B cell (primary cell): ENCODE results near the gene NAP1L1. TPM values are rescaled to one million over a fixed set of nuclear protein-coding genes. Genes with fewer than 3 reads are reported as not detected.

Experiments
- ATAC-seq: fragments of 200-7000 bp; cut with Tn5 transposase; one replicate; pipeline ENCODE4 v1.10.0; 2021; ENCODE audit warnings: low read depth, mild to moderate bottlenecking, moderate number of reproducible peaks, moderate library complexity
- CTCF ChIA-PET: fragments of 350-600 bp; sonication (Branson Sonifier 250); formaldehyde crosslinking; loops from one replicate; lab custom pipeline; 2021; ENCODE audit warnings: antibody characterized with exemption, inconsistent platforms; lab: Charles Lee
- POLR2A ChIA-PET: fragments of 350-600 bp; sonication (Branson Sonifier 250); formaldehyde crosslinking; loops from one replicate; lab custom pipeline; 2021; ENCODE audit warnings: antibody characterized with exemption; lab: Charles Lee
- DNase-seq: peaks from one replicate; pipeline ENCODE4 v3.0.0; 2013
- H2AFZ ChIP-seq: 2 replicates; pipeline ENCODE4 v1.6.1; 2012; ENCODE audit warnings: mild to moderate bottlenecking, low read depth, low read length; ENCODE audit not compliant: insufficient read depth, poor library complexity, severe bottlenecking
- H3K27ac ChIP-seq, 2 donors: 1 replicate in 1 of 2; 2 replicates in 1 of 2; pipeline ENCODE4 v1.5.1; 2012 to 2013; ENCODE audit warnings: low read length in 2 of 2, mild to moderate bottlenecking in 2 of 2, moderate library complexity in 1 of 2
- H3K27me3 ChIP-seq, 4 experiments: fragments of 200-600 bp in 1 of 4; sonication (generic) in 1 of 4; replicated peaks in 1 of 4; 1 replicate in 2 of 4; 2 replicates in 2 of 4; pipeline versions ENCODE4 v1.6.1 to v1.7.0; 2013 to 2016; ENCODE audit warnings: low read length in 3 of 4, mild to moderate bottlenecking in 2 of 4, mixed read lengths in 1 of 4, moderate library complexity in 1 of 4; ENCODE audit not compliant: insufficient read depth in 4 of 4, control insufficient read depth in 3 of 4; ENCODE audit errors: control extremely low read depth in 1 of 4
- H3K36me3 ChIP-seq, 2 experiments: replicated peaks in 1 of 2; 1 replicate in 1 of 2; 2 replicates in 1 of 2; pipeline versions ENCODE4 v1.6.1 to v1.7.1; 2013; ENCODE audit warnings: low read length in 1 of 2; ENCODE audit not compliant: insufficient read depth in 2 of 2, control insufficient read depth in 1 of 2; ENCODE audit errors: control extremely low read depth in 1 of 2, extremely low read depth in 1 of 2
- H3K4me1 ChIP-seq, 2 donors: fragments of 200-600 bp in 1 of 2; sonication (generic) in 1 of 2; 1 replicate in 1 of 2; 2 replicates in 1 of 2; pipeline versions ENCODE4 v1.5.1 to v1.6.1; 2013 to 2017; ENCODE audit warnings: low read length in 2 of 2; ENCODE audit not compliant: control insufficient read depth in 2 of 2, insufficient read depth in 2 of 2
- H3K4me2 ChIP-seq: replicated peaks from 2 replicates; pipeline ENCODE3; 2012; ENCODE audit warnings: mild to moderate bottlenecking, low read depth, low read length; ENCODE audit not compliant: poor library complexity, severe bottlenecking
- H3K4me3 ChIP-seq, 5 experiments: fragments of 200-600 bp in 1 of 5; sonication (generic) in 1 of 5; 1 replicate in 3 of 5; 2 replicates in 2 of 5; pipeline versions ENCODE4 v1.5.1 to v1.7.0; 2011 to 2016; ENCODE audit warnings: low read length in 4 of 5, mild to moderate bottlenecking in 4 of 5, low read depth in 2 of 5, control low read depth in 1 of 5, moderate library complexity in 1 of 5; ENCODE audit not compliant: insufficient read depth in 1 of 5; ENCODE audit errors: control extremely low read depth in 1 of 5, extremely low read depth in 1 of 5
- H3K79me2 ChIP-seq: fragments of 200-600 bp; sonication (generic); one replicate; pipeline ENCODE4 v1.6.0; 2016; ENCODE audit warnings: low read length; ENCODE audit not compliant: control insufficient read depth, insufficient read depth
- H3K9ac ChIP-seq: fragments of 200-600 bp; sonication (generic); 2 replicates; pipeline ENCODE4 v1.6.1; 2017; ENCODE audit warnings: mild to moderate bottlenecking, low read length, moderate library complexity
- H3K9me3 ChIP-seq, 3 donors: one replicate each; pipeline versions ENCODE4 v1.6.1 to v1.7.1; 2013; ENCODE audit warnings: low read length in 2 of 3; ENCODE audit not compliant: control insufficient read depth in 2 of 3, insufficient read depth in 1 of 3; ENCODE audit errors: control extremely low read depth in 1 of 3
- H4K20me1 ChIP-seq: 2 replicates; pipeline ENCODE4 v1.6.0; 2012; ENCODE audit warnings: mild to moderate bottlenecking, low read length; ENCODE audit not compliant: insufficient read depth, control insufficient read depth, poor library complexity, severe bottlenecking
- H3K27ac Mint-ChIP-seq: one replicate; pipeline ENCODE4 v1.8.0; 2021; ENCODE audit warnings: mixed read lengths
- H3K27me3 Mint-ChIP-seq: one replicate; pipeline ENCODE4 v1.8.0; 2021; ENCODE audit warnings: mixed read lengths
- H3K4me1 Mint-ChIP-seq: one replicate; pipeline ENCODE4 v1.8.0; 2021; ENCODE audit warnings: mixed read lengths
- H3K4me3 Mint-ChIP-seq: one replicate; pipeline ENCODE4 v1.8.0; 2021; ENCODE audit warnings: mixed read lengths
- H3K9me3 Mint-ChIP-seq: one replicate; pipeline ENCODE4 v1.8.0; 2022; ENCODE audit warnings: mixed read lengths; ENCODE audit not compliant: insufficient read depth
- EZH2 ChIP-seq: IDR thresholded peaks from 2 replicates; pipeline ENCODE4 v1.6.1; 2012; ENCODE audit warnings: borderline replicate concordance, low read depth, mild to moderate bottlenecking, moderate library complexity, low read length; ENCODE audit not compliant: insufficient read depth, poor library complexity, severe bottlenecking
- WGBS: methylation state at CpG from one replicate; pipeline ENCODE4 v1.1.5; 2013; ENCODE audit warnings: missing lambda C conversion rate; ENCODE audit not compliant: insufficient coverage; 5-methylcytosine and 5-hydroxymethylcytosine counted together
- intact Hi-C: fragments of 100-400 bp; cut with micrococcal nuclease; formaldehyde crosslinking; loops from one replicate; pipeline ENCODE4 v1.10.0; 2022
- polyA plus RNA-seq: library from polyadenylated mRNA; depleted of rRNA; stranded (reverse); fragments of >200 nt; gene quantifications from 2 replicates; pipeline ENCODE4 v1.2.3, GENCODE V29; 2012
- total RNA-seq, 2 donors: library from RNA; stranded (reverse); fragments of 120-200 nt in 1 of 2; gene quantifications; 1 replicate in 1 of 2; 2 replicates in 1 of 2; pipeline versions ENCODE4 v1.2.3 to v1.2.4, GENCODE V29; 2013 to 2022
- TF ChIP-seq, protein P1 (sequence below): fragments of 200-600 bp; IDR thresholded peaks from one replicate; pipeline ENCODE4 v1.8.0; 2022; ENCODE audit warnings: antibody characterized with exemption, mild to moderate bottlenecking

NAP1L1 gene
- total and polyA plus RNA-seq, 2 donors (not counting 1 experiment from before 2014, with no cell fraction given) = 165 to 766 TPM

DNA sequence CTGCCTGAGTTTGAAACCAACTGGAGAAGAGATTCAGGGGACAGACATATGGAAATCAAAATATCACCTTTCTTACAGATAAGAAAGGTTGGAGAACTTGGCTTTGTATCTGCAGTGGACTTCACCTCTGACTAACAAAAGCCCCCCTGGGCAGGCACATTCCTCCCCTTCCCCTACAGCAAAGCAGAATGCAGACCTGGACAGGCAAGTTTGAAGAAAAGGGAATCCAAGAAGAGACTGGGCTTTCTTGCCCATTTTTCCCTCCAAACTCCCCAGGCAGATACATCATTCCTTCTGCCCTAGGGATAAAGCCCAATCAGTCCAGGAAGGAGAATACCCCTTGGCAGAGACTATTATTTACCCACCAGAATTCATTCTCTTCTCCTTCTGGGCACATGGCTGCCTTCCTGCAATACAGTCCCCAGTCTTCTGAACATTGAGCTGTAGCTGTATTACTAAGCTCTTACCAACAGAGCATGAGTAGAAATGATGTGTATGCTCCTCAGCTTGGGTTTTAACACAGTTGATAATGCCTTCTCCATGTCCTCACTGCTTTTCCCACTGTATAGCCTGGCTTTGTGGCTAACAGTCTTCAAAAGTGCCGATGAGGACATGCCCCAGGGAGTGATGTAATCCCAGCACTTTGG lies 17.4 kb upstream of the NAP1L1 start:
- H3K4me2 ChIP-seq = no peak overlapping the region
- no peaks in the 10 kb centered on the region for H3K36me3 ChIP-seq
- H3K9me3 ChIP-seq = no peaks in the 10 kb centered on the region
- CTCF ChIA-PET = no interaction called here
- H3K4me1 ChIP-seq = no peaks in the 10 kb centered on the region
- no peak overlapping the region for H3K4me3 ChIP-seq
- no peak overlapping the region for H3K4me3 Mint-ChIP-seq
- H3K9ac ChIP-seq = no peak overlapping the region
- POLR2A ChIA-PET = no interaction called here
- H2AFZ ChIP-seq = no peak overlapping the region
- no peaks in the 10 kb centered on the region for H3K79me2 ChIP-seq
- DNase-seq (no peak), ATAC-seq (no peak)
- H3K27me3 Mint-ChIP-seq = peaks cover 5% of the 10 kb centered on the region
- no peaks in the 10 kb centered on the region for H3K27me3 ChIP-seq
- no peaks in the 10 kb centered on the region for H4K20me1 ChIP-seq
- H3K9me3 Mint-ChIP-seq = no peaks in the 10 kb centered on the region
- no peak for TF ChIP-seq EZH2
- TF ChIP-seq, protein P1, sequence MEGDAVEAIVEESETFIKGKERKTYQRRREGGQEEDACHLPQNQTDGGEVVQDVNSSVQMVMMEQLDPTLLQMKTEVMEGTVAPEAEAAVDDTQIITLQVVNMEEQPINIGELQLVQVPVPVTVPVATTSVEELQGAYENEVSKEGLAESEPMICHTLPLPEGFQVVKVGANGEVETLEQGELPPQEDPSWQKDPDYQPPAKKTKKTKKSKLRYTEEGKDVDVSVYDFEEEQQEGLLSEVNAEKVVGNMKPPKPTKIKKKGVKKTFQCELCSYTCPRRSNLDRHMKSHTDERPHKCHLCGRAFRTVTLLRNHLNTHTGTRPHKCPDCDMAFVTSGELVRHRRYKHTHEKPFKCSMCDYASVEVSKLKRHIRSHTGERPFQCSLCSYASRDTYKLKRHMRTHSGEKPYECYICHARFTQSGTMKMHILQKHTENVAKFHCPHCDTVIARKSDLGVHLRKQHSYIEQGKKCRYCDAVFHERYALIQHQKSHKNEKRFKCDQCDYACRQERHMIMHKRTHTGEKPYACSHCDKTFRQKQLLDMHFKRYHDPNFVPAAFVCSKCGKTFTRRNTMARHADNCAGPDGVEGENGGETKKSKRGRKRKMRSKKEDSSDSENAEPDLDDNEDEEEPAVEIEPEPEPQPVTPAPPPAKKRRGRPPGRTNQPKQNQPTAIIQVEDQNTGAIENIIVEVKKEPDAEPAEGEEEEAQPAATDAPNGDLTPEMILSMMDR = no peak
- WGBS = 90% methylated on average over 1 of the region's 1 CpG
- intact Hi-C loops = no loop called here
- no peaks in the 10 kb centered on the region for H3K4me1 Mint-ChIP-seq
- H3K27ac ChIP-seq = no peak overlapping the region
- no peak overlapping the region for H3K27ac Mint-ChIP-seq

DNA sequence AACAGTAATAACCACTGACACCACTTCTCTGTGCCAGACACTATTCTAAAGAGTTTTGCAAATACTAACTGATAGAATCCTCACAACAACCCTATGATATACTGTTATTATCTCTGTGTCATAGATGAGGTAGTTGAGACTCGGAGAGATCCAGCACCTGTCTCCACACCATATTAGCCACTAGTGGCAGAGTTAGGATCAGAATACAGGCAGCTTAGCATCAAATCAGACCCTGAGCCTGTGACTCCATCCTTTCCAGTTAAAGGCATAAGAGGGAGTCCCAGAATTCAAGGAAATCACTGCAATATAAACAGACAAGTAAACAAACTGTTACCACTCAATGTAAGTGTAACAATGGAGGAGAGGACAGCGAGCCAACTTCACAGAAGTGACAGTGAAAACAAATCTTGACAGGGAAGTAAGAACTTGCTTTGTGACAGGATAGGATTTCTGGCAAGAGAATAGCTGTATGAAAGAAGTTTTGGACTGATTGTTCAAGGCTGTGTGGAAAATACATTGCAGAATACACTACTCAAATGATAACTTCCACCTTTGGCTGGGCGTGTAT lies 11.7 kb upstream of the NAP1L1 start:
- no peak for ATAC-seq
- intact Hi-C loops = no loop called here
- H3K4me1 ChIP-seq = peaks cover 0 to 3% of the 10 kb centered on the region in 2 donors

More for the DNA sequence above, 11.7 kb upstream of the NAP1L1 start:
- Histone ChIP-seq H3K79me2 (no peaks in the 10 kb centered on the region), H3K9me3 (no peaks in the 10 kb centered on the region), H3K27me3 (peaks cover 0 to 4% (median 0%) of the 10 kb centered on the region in 4 experiments), H3K9ac (no peak overlapping the region), H3K4me3 (no peak overlapping the region), H3K36me3 (no peaks in the 10 kb centered on the region), H3K4me2 (no peak overlapping the region), H2AFZ (no peak overlapping the region), H3K27ac (no peak overlapping the region), H4K20me1 (no peaks in the 10 kb centered on the region)
- Mint-ChIP-seq H3K27ac (no peak overlapping the region), H3K4me1 (peaks cover 6% of the 10 kb centered on the region), H3K9me3 (no peaks in the 10 kb centered on the region), H3K27me3 (peaks cover 3% of the 10 kb centered on the region), H3K4me3 (no peak overlapping the region)
- CTCF ChIA-PET = no interaction called here
- no peak for TF ChIP-seq EZH2
- TF ChIP-seq, protein P1 = no peak
- DNase-seq = no peak
- WGBS = 100% methylated on average over 1 of the region's 3 CpGs
- POLR2A ChIA-PET = no interaction called here
